Measurements from ENCODE around the gene NPTX2.

Gene NPTX2

GRCh38 chr7:98617960-98618418, 904 bp downstream of the NPTX2 start:
- Histone ChIP-seq H3K27ac (ENCODE audit: insufficient read depth in 1 of 2, low read depth in 1 of 2, low read length in 2 of 2, poor library complexity in 1 of 2, severe bottlenecking in 2 of 2) (no peak overlapping the region), H3K9me3 (ENCODE audit: control extremely low read depth in 1 of 5, control insufficient read depth in 4 of 5, insufficient read depth in 2 of 5, low read depth in 1 of 5, low read length in 4 of 5) (peaks cover 0 to 4% (median 2%) of the 10 kb centered on the region in 5 experiments), H3K27me3 (replicated peaks in 2 of 5; ENCODE audit: control insufficient read depth in 4 of 5, insufficient read depth in 5 of 5, low read length in 4 of 5) (peaks cover 19 to 85% (median 34%) of the 10 kb centered on the region in 5 experiments), H3K4me1 (ENCODE audit: control extremely low read depth in 1 of 4, control insufficient read depth in 4 of 4, insufficient read depth in 4 of 4, low read length in 3 of 4) (peaks cover 4 to 54% (median 35%) of the 10 kb centered on the region in 4 experiments), H3K4me3 (ENCODE audit: control insufficient read depth in 1 of 7, extremely low read depth in 1 of 7, insufficient read depth in 4 of 7, low read depth in 2 of 7, low read length in 6 of 7) (peak overlapping the region in 5 of 7 experiments; percentile 27 to 66 (median 42)), H3K36me3 (ENCODE audit: control insufficient read depth in 4 of 4, insufficient read depth in 4 of 4, low read length in 3 of 4) (no peaks in the 10 kb centered on the region)
- ChIA-PET CTCF (interaction anchor here (1.0 to 1.8 kb wide), 6 partner anchors 22 to 127 kb away, joined by 3 to 6 read pairs (median 4); no protein-coding TSS in a partner anchor), POLR2A (interaction anchor here (1.4 kb wide), 1 partner anchor 24 kb away, joined by 8 read pairs; no protein-coding TSS in a partner anchor)
- DNase-seq, result no peak
- 3% methylated on average over 40 of the region's 40 CpGs for WGBS (ENCODE audit: insufficient coverage)

GRCh38 chr7:98618786-98619185, 1.7 kb downstream of the NPTX2 start:
- H3K9me3 ChIP-seq (ENCODE audit: control extremely low read depth in 1 of 5, control insufficient read depth in 4 of 5, insufficient read depth in 2 of 5, low read depth in 1 of 5, low read length in 4 of 5), result peaks cover 0 to 4% (median 0%) of the 10 kb centered on the region in 5 experiments
- WGBS (ENCODE audit: insufficient coverage), result 14% methylated on average over 2 of the region's 2 CpGs
- H3K36me3 ChIP-seq (ENCODE audit: control insufficient read depth in 4 of 4, insufficient read depth in 4 of 4, low read length in 3 of 4), result no peaks in the 10 kb centered on the region
- POLR2A ChIA-PET, result no interaction called here
- H3K27me3 ChIP-seq (replicated peaks in 2 of 5; ENCODE audit: control insufficient read depth in 4 of 5, insufficient read depth in 5 of 5, low read length in 4 of 5), result peaks cover 18 to 91% (median 34%) of the 10 kb centered on the region in 5 experiments
- no peak overlapping the region for H3K27ac ChIP-seq (ENCODE audit: insufficient read depth in 1 of 2, low read depth in 1 of 2, low read length in 2 of 2, poor library complexity in 1 of 2, severe bottlenecking in 2 of 2)
- H3K4me3 ChIP-seq (ENCODE audit: control insufficient read depth in 1 of 7, extremely low read depth in 1 of 7, insufficient read depth in 4 of 7, low read depth in 2 of 7, low read length in 6 of 7), result peak overlapping the region in 2 of 7 experiments; percentile 4 to 7
- CTCF ChIA-PET, result interaction anchor here (0.9 to 4.0 kb wide), 7 partner anchors 9 to 218 kb away, joined by 3 to 23 read pairs (median 4); no protein-coding TSS in a partner anchor
- DNase-seq, result peak in 2 of 3 donors; percentile 40 to 51
- peaks cover 4 to 54% (median 35%) of the 10 kb centered on the region in 4 experiments for H3K4me1 ChIP-seq (ENCODE audit: control extremely low read depth in 1 of 4, control insufficient read depth in 4 of 4, insufficient read depth in 4 of 4, low read length in 3 of 4)

DNA sequence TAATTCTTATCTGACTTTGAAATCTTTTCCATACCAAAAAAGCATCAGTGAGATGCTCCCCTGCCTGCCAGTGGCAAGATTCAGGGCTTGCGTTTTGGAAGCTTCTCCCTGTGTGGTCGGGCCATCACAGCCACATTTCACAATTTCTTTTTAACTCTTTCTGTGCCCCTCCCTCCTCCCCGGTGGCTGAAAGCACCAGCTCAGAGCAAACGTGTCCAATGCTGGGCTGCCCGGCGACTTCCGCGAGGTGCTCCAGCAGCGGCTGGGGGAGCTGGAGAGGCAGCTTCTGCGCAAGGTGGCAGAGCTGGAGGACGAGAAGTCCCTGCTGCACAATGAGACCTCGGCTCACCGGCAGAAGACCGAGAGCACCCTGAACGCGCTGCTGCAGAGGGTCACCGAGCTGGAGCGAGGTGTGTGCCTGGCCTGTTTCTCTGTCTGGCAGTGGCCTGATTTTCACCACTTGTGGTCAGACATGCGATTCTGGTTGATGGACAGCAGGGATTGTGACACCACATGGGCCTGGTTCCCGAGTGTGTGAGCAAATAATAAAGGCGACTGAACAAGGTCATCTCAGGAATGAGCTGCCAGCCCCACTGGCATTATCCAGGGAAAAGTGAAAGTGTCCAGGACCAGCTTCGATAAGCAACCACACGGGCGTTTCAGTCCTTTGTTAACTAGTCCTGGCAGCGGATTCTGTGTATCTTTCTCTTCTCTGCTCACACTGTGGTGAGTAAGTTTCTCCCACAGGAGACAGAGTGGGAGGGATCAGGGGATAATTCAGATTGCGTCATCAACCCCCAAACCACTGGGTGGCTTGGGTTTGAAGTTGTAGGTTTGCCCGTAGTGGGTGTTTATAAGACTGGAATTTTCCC, 2.6 kb downstream of the NPTX2 start:
- H3K27ac ChIP-seq (ENCODE audit: insufficient read depth in 1 of 2, low read depth in 1 of 2, low read length in 2 of 2, poor library complexity in 1 of 2, severe bottlenecking in 2 of 2), result no peak overlapping the region
- WGBS (ENCODE audit: insufficient coverage), result 23% methylated on average over 23 of the region's 27 CpGs

DNA sequence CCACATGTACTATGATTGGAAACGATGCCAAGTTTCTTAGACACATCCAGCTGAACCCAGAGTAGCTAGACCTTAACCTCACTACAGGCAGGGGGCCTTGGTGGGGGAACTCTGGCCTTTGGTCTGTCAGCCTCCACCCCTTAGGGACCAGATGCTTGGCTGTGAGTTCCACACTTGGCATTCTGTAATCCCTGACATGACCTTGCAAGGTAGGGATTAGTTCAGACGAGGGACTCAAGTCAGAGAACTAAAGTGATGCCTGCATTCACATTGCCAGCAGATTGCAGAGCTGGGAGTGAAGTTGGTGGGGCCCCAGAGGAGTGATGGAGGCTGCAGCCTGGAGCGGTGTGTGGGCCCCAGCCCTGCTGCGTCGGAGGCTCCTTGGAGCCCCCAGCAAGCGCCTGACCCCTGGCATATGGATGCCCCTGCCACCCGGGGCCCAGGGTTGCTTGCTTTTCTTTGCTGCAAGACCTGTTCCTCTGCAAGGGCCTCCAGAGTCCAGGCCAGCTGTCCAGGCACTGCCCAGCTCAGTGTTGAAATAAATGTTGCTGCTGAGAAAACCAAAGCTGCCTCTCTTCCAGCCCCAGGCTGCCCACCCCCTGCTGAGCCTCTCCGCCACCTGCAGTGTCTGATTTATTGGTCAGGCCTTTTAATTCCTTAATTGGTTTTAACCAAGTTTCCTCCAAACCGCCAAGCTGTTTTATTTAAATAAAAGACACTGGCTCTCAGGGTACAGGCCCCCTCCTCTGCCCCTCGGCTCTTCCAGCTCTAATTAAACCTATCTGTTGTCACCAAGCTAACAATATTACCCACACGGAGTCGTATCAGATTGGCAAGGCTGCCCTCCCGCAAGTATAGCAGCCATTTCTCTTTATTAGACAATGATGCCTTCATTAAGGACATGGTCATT, 4.7 kb downstream of the NPTX2 start:
- ChIA-PET CTCF (interaction anchor here (0.9 to 4.0 kb wide), 4 partner anchors 11 to 124 kb away, joined by 3 to 23 read pairs (median 4); no protein-coding TSS in a partner anchor), POLR2A (no interaction called here)
- H3K4me3 ChIP-seq (ENCODE audit: control insufficient read depth in 1 of 7, extremely low read depth in 1 of 7, insufficient read depth in 4 of 7, low read depth in 2 of 7, low read length in 6 of 7), result no peak overlapping the region

More for the DNA sequence above, 2.6 kb downstream of the NPTX2 start:
- Histone ChIP-seq H3K36me3 (ENCODE audit: control insufficient read depth in 4 of 4, insufficient read depth in 4 of 4, low read length in 3 of 4) (no peaks in the 10 kb centered on the region), H3K4me3 (ENCODE audit: control insufficient read depth in 1 of 7, extremely low read depth in 1 of 7, insufficient read depth in 4 of 7, low read depth in 2 of 7, low read length in 6 of 7) (peak overlapping the region in 4 of 7 experiments; percentile 1 to 28 (median 6)), H3K9me3 (ENCODE audit: control extremely low read depth in 1 of 5, control insufficient read depth in 4 of 5, insufficient read depth in 2 of 5, low read depth in 1 of 5, low read length in 4 of 5) (no peaks in the 10 kb centered on the region), H3K27me3 (replicated peaks in 2 of 5; ENCODE audit: control insufficient read depth in 4 of 5, insufficient read depth in 5 of 5, low read length in 4 of 5) (peaks cover 13 to 85% (median 34%) of the 10 kb centered on the region in 5 experiments), H3K4me1 (ENCODE audit: control extremely low read depth in 1 of 4, control insufficient read depth in 4 of 4, insufficient read depth in 4 of 4, low read length in 3 of 4) (peaks cover 4 to 54% (median 35%) of the 10 kb centered on the region in 4 experiments)
- peak in 2 of 3 donors; percentile 56 to 70 for DNase-seq
- ChIA-PET CTCF (interaction anchor here (0.5 to 4.0 kb wide), 10 partner anchors 9 to 852 kb away, joined by 3 to 23 read pairs (median 3); no protein-coding TSS in a partner anchor), POLR2A (no interaction called here)

DNA sequence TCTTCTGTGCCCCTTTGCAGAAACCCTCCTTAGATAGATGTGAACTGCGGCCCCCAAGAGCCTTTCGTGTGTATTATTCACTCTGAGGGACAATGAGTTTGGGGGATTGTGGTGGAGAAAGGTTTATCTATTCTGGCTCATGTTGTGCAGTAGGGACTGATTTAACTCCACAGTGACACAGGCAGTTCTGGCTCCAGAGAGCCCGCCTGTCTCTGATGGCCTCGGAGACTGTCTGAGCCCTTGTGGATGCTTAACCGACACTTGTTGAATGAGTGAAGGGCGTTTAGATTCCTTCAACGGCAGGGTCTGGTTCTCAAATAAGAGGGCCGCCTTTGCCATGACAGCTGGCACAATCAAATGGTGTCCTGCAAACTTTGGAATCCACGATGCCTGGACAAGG, 5.8 kb downstream of the NPTX2 start:
- 98% methylated on average over 8 of the region's 9 CpGs for WGBS (ENCODE audit: insufficient coverage)
- POLR2A ChIA-PET, result no interaction called here
- CTCF ChIA-PET, result interaction anchor here (0.7 to 4.0 kb wide), 3 partner anchors 19 to 168 kb away, joined by 3 to 23 read pairs (median 6); no protein-coding TSS in a partner anchor
- no peaks in the 10 kb centered on the region for H3K9me3 ChIP-seq (ENCODE audit: control extremely low read depth in 1 of 5, control insufficient read depth in 4 of 5, insufficient read depth in 2 of 5, low read depth in 1 of 5, low read length in 4 of 5)
- H3K27ac ChIP-seq (ENCODE audit: insufficient read depth in 1 of 2, low read depth in 1 of 2, low read length in 2 of 2, poor library complexity in 1 of 2, severe bottlenecking in 2 of 2), result no peak overlapping the region
- no peaks in the 10 kb centered on the region for H3K36me3 ChIP-seq (ENCODE audit: control insufficient read depth in 4 of 4, insufficient read depth in 4 of 4, low read length in 3 of 4)
- DNase-seq, result no peak
- H3K4me1 ChIP-seq (ENCODE audit: control extremely low read depth in 1 of 4, control insufficient read depth in 4 of 4, insufficient read depth in 4 of 4, low read length in 3 of 4), result peaks cover 4 to 39% (median 22%) of the 10 kb centered on the region in 4 experiments
- H3K4me3 ChIP-seq (ENCODE audit: control insufficient read depth in 1 of 7, extremely low read depth in 1 of 7, insufficient read depth in 4 of 7, low read depth in 2 of 7, low read length in 6 of 7), result no peak overlapping the region
- H3K27me3 ChIP-seq (replicated peaks in 2 of 5; ENCODE audit: control insufficient read depth in 4 of 5, insufficient read depth in 5 of 5, low read length in 4 of 5), result peaks cover 3 to 76% (median 26%) of the 10 kb centered on the region in 5 experiments

More for the DNA sequence above, 4.7 kb downstream of the NPTX2 start:
- 72% methylated on average over 13 of the region's 13 CpGs for WGBS (ENCODE audit: insufficient coverage)
- peaks cover 4 to 46% (median 31%) of the 10 kb centered on the region in 4 experiments for H3K4me1 ChIP-seq (ENCODE audit: control extremely low read depth in 1 of 4, control insufficient read depth in 4 of 4, insufficient read depth in 4 of 4, low read length in 3 of 4)
- peak in 1 of 3 donors; percentile 46 for DNase-seq
- no peaks in the 10 kb centered on the region for H3K9me3 ChIP-seq (ENCODE audit: control extremely low read depth in 1 of 5, control insufficient read depth in 4 of 5, insufficient read depth in 2 of 5, low read depth in 1 of 5, low read length in 4 of 5)
- H3K27me3 ChIP-seq (replicated peaks in 2 of 5; ENCODE audit: control insufficient read depth in 4 of 5, insufficient read depth in 5 of 5, low read length in 4 of 5), result peaks cover 3 to 76% (median 26%) of the 10 kb centered on the region in 5 experiments
- H3K27ac ChIP-seq (ENCODE audit: insufficient read depth in 1 of 2, low read depth in 1 of 2, low read length in 2 of 2, poor library complexity in 1 of 2, severe bottlenecking in 2 of 2), result no peak overlapping the region
- H3K36me3 ChIP-seq (ENCODE audit: control insufficient read depth in 4 of 4, insufficient read depth in 4 of 4, low read length in 3 of 4), result no peaks in the 10 kb centered on the region

DNA sequence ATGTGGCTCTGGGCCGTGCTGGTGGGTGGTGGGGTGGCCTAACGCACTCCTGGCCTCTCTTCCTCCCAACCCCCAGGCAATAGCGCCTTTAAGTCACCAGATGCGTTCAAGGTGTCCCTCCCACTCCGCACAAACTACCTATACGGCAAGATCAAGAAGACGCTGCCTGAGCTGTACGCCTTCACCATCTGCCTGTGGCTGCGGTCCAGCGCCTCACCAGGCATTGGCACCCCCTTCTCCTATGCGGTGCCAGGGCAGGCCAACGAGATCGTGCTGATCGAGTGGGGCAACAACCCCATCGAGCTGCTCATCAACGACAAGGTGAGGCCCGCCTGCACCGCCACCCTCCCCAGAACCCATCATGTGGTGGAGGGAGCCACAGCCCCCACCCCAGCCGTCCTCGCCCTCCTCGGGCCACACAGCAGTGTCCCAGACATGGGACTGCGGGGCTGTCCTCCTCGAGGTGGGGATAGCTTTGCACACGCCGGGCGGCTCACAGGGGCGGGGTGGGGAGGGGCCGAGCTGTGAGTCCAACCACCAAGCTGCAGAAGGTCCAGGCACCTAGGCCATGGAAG, 7.8 kb downstream of the NPTX2 start:
- Histone ChIP-seq H3K4me3 (ENCODE audit: control insufficient read depth in 1 of 7, extremely low read depth in 1 of 7, insufficient read depth in 4 of 7, low read depth in 2 of 7, low read length in 6 of 7) (no peak overlapping the region), H3K27me3 (replicated peaks in 2 of 5; ENCODE audit: control insufficient read depth in 4 of 5, insufficient read depth in 5 of 5, low read length in 4 of 5) (peaks cover 0 to 67% (median 15%) of the 10 kb centered on the region in 5 experiments), H3K36me3 (ENCODE audit: control insufficient read depth in 4 of 4, insufficient read depth in 4 of 4, low read length in 3 of 4) (no peaks in the 10 kb centered on the region), H3K27ac (ENCODE audit: insufficient read depth in 1 of 2, low read depth in 1 of 2, low read length in 2 of 2, poor library complexity in 1 of 2, severe bottlenecking in 2 of 2) (no peak overlapping the region), H3K9me3 (ENCODE audit: control extremely low read depth in 1 of 5, control insufficient read depth in 4 of 5, insufficient read depth in 2 of 5, low read depth in 1 of 5, low read length in 4 of 5) (no peaks in the 10 kb centered on the region), H3K4me1 (ENCODE audit: control extremely low read depth in 1 of 4, control insufficient read depth in 4 of 4, insufficient read depth in 4 of 4, low read length in 3 of 4) (peaks cover 0 to 38% (median 18%) of the 10 kb centered on the region in 4 experiments)
- no peak for DNase-seq
- ChIA-PET CTCF (interaction anchor here (1.3 to 2.5 kb wide), 4 partner anchors 17 to 121 kb away, joined by 3 to 6 read pairs (median 4); no protein-coding TSS in a partner anchor), POLR2A (interaction anchor here (0.5 kb wide), 1 partner anchor 89 kb away, joined by 3 read pairs; no protein-coding TSS in a partner anchor)
- 93% methylated on average over 24 of the region's 28 CpGs for WGBS (ENCODE audit: insufficient coverage)
